ENCODE measurements around the gene ATP11A.

ATP11A gene

DNA sequence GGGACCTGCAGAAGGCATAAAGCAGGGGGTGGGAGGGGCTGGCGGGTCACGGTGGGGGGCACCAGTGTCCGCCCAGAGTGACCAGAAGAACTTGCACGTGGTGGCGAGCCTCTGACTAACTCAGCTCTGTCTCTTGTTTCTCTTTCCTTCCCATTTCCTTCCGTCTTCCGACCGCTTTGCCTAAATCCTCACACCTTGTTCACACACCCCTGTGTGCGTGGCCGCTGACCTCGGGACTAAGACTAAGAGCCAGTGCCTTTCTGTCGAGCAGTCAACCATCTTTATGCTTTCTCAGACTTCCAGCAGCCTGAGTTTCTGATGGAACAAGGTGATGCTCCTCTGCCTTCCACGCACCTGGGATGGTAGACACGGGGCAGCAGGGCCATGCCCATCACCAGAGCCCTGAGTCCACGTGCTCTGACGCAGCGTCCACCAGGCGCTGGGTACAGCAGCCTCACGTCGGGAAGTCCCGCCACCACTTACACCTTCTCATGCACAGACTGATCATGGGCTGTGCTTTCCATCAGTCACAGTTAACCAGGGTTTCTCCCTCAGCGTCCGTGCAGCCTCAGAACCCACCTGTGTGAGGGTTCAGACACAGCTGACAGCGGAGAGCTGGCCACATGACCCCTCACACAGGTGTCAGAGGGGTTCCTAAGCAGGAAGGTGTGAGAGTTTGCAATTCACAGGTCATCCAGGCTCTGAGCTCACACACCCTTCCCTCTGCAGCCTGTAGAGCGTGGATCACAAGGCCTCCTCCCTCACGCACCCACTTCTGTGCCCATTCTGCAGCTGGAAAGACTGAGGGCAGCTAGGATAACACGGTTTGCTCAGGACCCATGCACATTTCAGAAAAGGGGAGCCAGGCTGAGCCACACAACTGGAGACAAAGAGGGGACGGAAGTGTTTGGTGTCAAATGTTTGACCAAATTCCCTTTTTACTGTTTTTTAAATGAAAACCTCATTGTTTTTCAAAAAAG lies 188.4 kb downstream of the ATP11A start:
- no peak overlapping the region for H3K27ac ChIP-seq (ENCODE audit: low read length)
- no peak overlapping the region for H2AFZ ChIP-seq (ENCODE audit: low read depth, low read length)
- no peak overlapping the region for H3K4me2 ChIP-seq (ENCODE audit: insufficient read depth, low read length)
- no peaks in the 10 kb centered on the region for H3K4me1 ChIP-seq (ENCODE audit: insufficient read depth, low read length)
- no peaks in the 10 kb centered on the region for H3K79me2 ChIP-seq (ENCODE audit: insufficient read depth, low read length)
- no peak overlapping the region for H3K9ac ChIP-seq (ENCODE audit: low read depth, low read length)
- DNase-seq (no peak), ATAC-seq (ENCODE audit: insufficient read depth, low read depth) (no peak)
- peaks cover 4% of the 10 kb centered on the region; the same call in 1 of the 2 replicates for H4K20me1 ChIP-seq (ENCODE audit: insufficient read depth, low read length)
- H3K9me3 ChIP-seq (ENCODE audit: insufficient read depth, low read length, severe bottlenecking), result no peaks in the 10 kb centered on the region
- no peaks in the 10 kb centered on the region for H3K27me3 ChIP-seq (ENCODE audit: insufficient read depth, low read length, poor library complexity)
- TF ChIP-seq, protein P1, sequence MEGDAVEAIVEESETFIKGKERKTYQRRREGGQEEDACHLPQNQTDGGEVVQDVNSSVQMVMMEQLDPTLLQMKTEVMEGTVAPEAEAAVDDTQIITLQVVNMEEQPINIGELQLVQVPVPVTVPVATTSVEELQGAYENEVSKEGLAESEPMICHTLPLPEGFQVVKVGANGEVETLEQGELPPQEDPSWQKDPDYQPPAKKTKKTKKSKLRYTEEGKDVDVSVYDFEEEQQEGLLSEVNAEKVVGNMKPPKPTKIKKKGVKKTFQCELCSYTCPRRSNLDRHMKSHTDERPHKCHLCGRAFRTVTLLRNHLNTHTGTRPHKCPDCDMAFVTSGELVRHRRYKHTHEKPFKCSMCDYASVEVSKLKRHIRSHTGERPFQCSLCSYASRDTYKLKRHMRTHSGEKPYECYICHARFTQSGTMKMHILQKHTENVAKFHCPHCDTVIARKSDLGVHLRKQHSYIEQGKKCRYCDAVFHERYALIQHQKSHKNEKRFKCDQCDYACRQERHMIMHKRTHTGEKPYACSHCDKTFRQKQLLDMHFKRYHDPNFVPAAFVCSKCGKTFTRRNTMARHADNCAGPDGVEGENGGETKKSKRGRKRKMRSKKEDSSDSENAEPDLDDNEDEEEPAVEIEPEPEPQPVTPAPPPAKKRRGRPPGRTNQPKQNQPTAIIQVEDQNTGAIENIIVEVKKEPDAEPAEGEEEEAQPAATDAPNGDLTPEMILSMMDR (IDR thresholded peaks at IDR 0.05; ENCODE audit: borderline replicate concordance, extremely low read depth, low read length, poor library complexity, severe bottlenecking), result no peak
- no peak for TF ChIP-seq EZH2 (IDR thresholded peaks at IDR 0.05; ENCODE audit: borderline replicate concordance, low read depth, low read length, severe bottlenecking)
- no peak overlapping the region for H3K4me3 ChIP-seq (ENCODE audit: low read depth in 1 of 2, low read length in 2 of 2)
- H3K36me3 ChIP-seq (ENCODE audit: insufficient read depth, low read length), result peaks cover 85% of the 10 kb centered on the region

DNA sequence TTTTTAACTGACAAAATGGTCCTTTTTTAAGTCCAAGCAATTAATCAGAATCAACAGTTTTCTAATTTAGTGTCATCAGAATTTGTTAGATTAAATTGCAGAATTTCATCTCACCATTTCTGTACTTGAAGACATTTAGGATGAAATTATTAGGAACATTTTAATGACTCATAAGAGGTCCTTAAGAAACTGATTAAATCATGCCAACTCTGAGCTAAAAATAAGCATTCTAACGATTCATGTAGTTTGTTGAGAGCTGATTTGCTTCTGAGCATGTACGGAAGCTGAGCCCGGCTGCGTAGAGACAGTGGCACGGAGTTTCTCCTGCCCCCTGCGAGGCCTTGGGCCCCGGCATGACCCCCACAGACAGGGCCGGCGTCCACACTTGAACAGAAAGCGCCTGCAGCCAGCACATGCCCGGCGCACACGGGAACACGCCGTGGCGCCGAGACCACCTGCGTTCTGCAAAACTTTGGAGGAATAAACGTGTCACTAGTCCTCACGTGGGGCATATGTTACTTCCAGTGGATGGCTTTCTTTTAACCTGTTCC lies 189.5 kb downstream of the ATP11A start:
- H2AFZ ChIP-seq (ENCODE audit: low read depth, low read length), result no peak overlapping the region
- TF ChIP-seq EZH2 (IDR thresholded peaks at IDR 0.05; ENCODE audit: borderline replicate concordance, low read depth, low read length, severe bottlenecking), result no peak
- TF ChIP-seq, protein P1 (IDR thresholded peaks at IDR 0.05; ENCODE audit: borderline replicate concordance, extremely low read depth, low read length, poor library complexity, severe bottlenecking), result no peak

DNA sequence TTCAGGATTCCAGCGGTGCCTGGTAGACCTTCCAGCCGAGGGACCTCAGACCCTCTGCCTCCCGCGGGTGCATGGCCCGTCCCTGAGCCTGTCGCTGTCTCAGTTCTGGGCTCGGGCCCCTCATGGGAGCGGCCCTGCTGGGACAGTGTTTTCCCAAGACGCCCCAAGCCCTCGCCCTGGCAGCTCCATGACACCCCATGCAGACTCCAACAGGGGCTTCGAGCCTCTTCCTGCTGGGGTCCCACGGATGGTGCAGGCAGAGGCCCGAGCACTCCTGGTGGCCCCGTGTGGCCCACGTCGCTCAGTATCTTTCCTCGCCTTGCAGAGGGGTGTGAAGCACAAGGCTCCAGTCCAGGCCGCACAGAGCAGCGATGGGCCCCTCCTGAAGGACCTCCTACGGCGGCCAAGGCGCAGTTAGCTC lies 190.4 kb downstream of the ATP11A start:
- H3K79me2 ChIP-seq (ENCODE audit: insufficient read depth, low read length), result no peaks in the 10 kb centered on the region
- no peak overlapping the region for H3K27ac ChIP-seq (ENCODE audit: low read length)
- no peaks in the 10 kb centered on the region for H3K4me1 ChIP-seq (ENCODE audit: insufficient read depth, low read length)
- no peaks in the 10 kb centered on the region for H3K27me3 ChIP-seq (ENCODE audit: insufficient read depth, low read length, poor library complexity)
- H3K9me3 ChIP-seq (ENCODE audit: insufficient read depth, low read length, severe bottlenecking), result no peaks in the 10 kb centered on the region
- ATAC-seq (ENCODE audit: insufficient read depth, low read depth) (no peak), DNase-seq (no peak)
- no peak overlapping the region for H3K9ac ChIP-seq (ENCODE audit: low read depth, low read length)
- TF ChIP-seq EZH2 (IDR thresholded peaks at IDR 0.05; ENCODE audit: borderline replicate concordance, low read depth, low read length, severe bottlenecking), result no peak
- TF ChIP-seq, protein P1 (IDR thresholded peaks at IDR 0.05; ENCODE audit: borderline replicate concordance, extremely low read depth, low read length, poor library complexity, severe bottlenecking), result no peak
- no peak overlapping the region for H3K4me3 ChIP-seq (ENCODE audit: low read depth in 1 of 2, low read length in 2 of 2)
- no peak overlapping the region for H3K4me2 ChIP-seq (ENCODE audit: insufficient read depth, low read length)
- peaks cover 78% of the 10 kb centered on the region for H3K36me3 ChIP-seq (ENCODE audit: insufficient read depth, low read length)
- peaks cover 4% of the 10 kb centered on the region; the same call in 1 of the 2 replicates for H4K20me1 ChIP-seq (ENCODE audit: insufficient read depth, low read length)
- no peak overlapping the region for H2AFZ ChIP-seq (ENCODE audit: low read depth, low read length)

More for the DNA sequence above, 189.5 kb downstream of the ATP11A start:
- H3K27me3 ChIP-seq (ENCODE audit: insufficient read depth, low read length, poor library complexity), result no peaks in the 10 kb centered on the region
- peaks cover 76% of the 10 kb centered on the region for H3K36me3 ChIP-seq (ENCODE audit: insufficient read depth, low read length)
- H4K20me1 ChIP-seq (ENCODE audit: insufficient read depth, low read length), result peaks cover 4% of the 10 kb centered on the region; the same call in 1 of the 2 replicates
- DNase-seq (no peak), ATAC-seq (ENCODE audit: insufficient read depth, low read depth) (no peak)
- H3K9ac ChIP-seq (ENCODE audit: low read depth, low read length), result no peak overlapping the region
- H3K9me3 ChIP-seq (ENCODE audit: insufficient read depth, low read length, severe bottlenecking), result no peaks in the 10 kb centered on the region
- no peak overlapping the region for H3K27ac ChIP-seq (ENCODE audit: low read length)
- no peak overlapping the region for H3K4me2 ChIP-seq (ENCODE audit: insufficient read depth, low read length)
- no peak overlapping the region for H3K4me3 ChIP-seq (ENCODE audit: low read depth in 1 of 2, low read length in 2 of 2)
- no peaks in the 10 kb centered on the region for H3K79me2 ChIP-seq (ENCODE audit: insufficient read depth, low read length)
- H3K4me1 ChIP-seq (ENCODE audit: insufficient read depth, low read length), result no peaks in the 10 kb centered on the region

Data from DND-41 (cell line).